ENCODE data around the gene E2F3. TPM values are rescaled to one million over a fixed set of nuclear protein-coding genes. Genes with fewer than 3 reads are reported as not detected.

E2F3 gene
- polyA plus RNA-seq, 3 donors = 7.5 to 14.6 (median 8.9) TPM

DNA sequence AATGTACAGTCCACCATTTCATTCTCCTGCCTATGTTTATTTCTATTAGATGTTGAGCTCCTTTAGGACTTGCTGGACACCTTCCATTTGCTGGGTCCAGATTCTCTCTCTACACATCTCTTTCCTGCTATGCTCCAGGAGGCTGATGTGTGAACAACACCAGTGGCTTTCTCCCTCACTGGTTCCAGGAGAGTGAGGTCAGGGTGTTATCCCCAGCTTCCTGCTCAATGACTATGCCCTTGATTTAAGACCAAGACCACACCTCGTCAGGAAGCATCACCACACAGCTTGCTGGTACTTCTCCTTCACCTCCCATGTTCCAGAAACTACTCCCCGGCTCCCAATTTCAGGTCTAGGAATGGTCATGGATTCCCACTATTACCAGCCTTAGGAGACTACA, 31.3 kb upstream of the E2F3 start:
- DNase-seq = no peak
- WGBS (ENCODE audit: insufficient coverage) = 94% methylated on average over 2 of the region's 2 CpGs
- Histone ChIP-seq H3K27ac (ENCODE audit: low read depth in 1 of 2, low read length in 2 of 2) (no peak overlapping the region), H3K4me3 (replicated peaks in 1 of 3; ENCODE audit: low read depth in 2 of 3, low read length in 3 of 3) (no peak overlapping the region), H3K36me3 (replicated peaks in 1 of 2; ENCODE audit: control insufficient read depth in 1 of 2, insufficient read depth in 2 of 2, low read length in 2 of 2) (no peaks in the 10 kb centered on the region), H3K4me2 (replicated peaks; ENCODE audit: extremely low read depth, low read length, poor library complexity, severe bottlenecking) (no peak overlapping the region), H3K27me3 (ENCODE audit: control insufficient read depth in 2 of 2, insufficient read depth in 2 of 2, low read length in 2 of 2) (no peaks in the 10 kb centered on the region), H2AFZ (ENCODE audit: insufficient read depth, low read depth, low read length, poor library complexity, severe bottlenecking) (no peak overlapping the region), H3K79me2 (ENCODE audit: insufficient read depth, low read length) (no peaks in the 10 kb centered on the region), H4K20me1 (ENCODE audit: insufficient read depth, low read length) (no peaks in the 10 kb centered on the region), H3K9ac (ENCODE audit: insufficient read depth, low read length, poor library complexity, severe bottlenecking) (no peak overlapping the region), H3K4me1 (ENCODE audit: control insufficient read depth in 1 of 2, insufficient read depth in 2 of 2, low read length in 2 of 2) (peaks cover 5 to 8% of the 10 kb centered on the region in 2 donors), H3K9me3 (replicated peaks in 1 of 2; ENCODE audit: control insufficient read depth in 1 of 2, insufficient read depth in 1 of 2, low read length in 2 of 2) (no peaks in the 10 kb centered on the region)
- Mint-ChIP-seq H3K36me3 (no peaks in the 10 kb centered on the region), H3K4me1 (peaks cover 8% of the 10 kb centered on the region), H3K27ac (no peak overlapping the region), H3K9me3 (peaks cover 0 to 6% (median 0%) of the 10 kb centered on the region in 7 donors), H3K27me3 (ENCODE audit: low read depth in 3 of 3) (peaks cover 0 to 6% (median 4%) of the 10 kb centered on the region in 3 donors), H3K4me3 (no peak overlapping the region)
- TF ChIP-seq, protein P1, sequence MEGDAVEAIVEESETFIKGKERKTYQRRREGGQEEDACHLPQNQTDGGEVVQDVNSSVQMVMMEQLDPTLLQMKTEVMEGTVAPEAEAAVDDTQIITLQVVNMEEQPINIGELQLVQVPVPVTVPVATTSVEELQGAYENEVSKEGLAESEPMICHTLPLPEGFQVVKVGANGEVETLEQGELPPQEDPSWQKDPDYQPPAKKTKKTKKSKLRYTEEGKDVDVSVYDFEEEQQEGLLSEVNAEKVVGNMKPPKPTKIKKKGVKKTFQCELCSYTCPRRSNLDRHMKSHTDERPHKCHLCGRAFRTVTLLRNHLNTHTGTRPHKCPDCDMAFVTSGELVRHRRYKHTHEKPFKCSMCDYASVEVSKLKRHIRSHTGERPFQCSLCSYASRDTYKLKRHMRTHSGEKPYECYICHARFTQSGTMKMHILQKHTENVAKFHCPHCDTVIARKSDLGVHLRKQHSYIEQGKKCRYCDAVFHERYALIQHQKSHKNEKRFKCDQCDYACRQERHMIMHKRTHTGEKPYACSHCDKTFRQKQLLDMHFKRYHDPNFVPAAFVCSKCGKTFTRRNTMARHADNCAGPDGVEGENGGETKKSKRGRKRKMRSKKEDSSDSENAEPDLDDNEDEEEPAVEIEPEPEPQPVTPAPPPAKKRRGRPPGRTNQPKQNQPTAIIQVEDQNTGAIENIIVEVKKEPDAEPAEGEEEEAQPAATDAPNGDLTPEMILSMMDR (IDR thresholded peaks at IDR 0.05) = no peak
- intact Hi-C loops (cut with micrococcal nuclease) = no loop called here

DNA sequence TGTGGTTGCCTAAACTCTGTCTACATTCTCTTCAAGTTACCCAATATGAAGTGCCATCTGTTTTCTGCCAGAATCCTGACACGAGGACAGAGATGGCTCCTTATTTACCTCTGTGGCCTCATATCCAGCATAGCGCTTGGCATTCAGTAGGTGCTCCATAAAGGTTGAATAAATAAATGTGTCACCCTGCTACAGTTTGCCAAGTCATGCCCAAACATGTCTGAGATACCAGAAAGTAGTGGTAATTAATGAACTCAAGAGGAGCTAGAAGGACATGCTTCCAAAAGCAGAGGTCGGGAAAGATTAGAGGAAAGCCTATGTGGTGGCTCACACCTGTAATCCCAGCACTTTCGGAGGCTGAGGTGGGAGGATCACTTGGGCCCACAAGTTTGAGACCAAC, 30.9 kb upstream of the E2F3 start:
- H3K79me2 ChIP-seq (ENCODE audit: insufficient read depth, low read length) = no peaks in the 10 kb centered on the region
- no peak overlapping the region for H3K4me3 ChIP-seq (replicated peaks in 1 of 3; ENCODE audit: low read depth in 2 of 3, low read length in 3 of 3)
- Mint-ChIP-seq H3K27ac (no peak overlapping the region), H3K27me3 (ENCODE audit: low read depth in 3 of 3) (peaks cover 0 to 6% (median 4%) of the 10 kb centered on the region in 3 donors), H3K4me1 (peaks cover 8% of the 10 kb centered on the region), H3K36me3 (no peaks in the 10 kb centered on the region), H3K9me3 (peaks cover 0 to 6% (median 0%) of the 10 kb centered on the region in 7 donors), H3K4me3 (no peak overlapping the region)
- H3K4me2 ChIP-seq (replicated peaks; ENCODE audit: extremely low read depth, low read length, poor library complexity, severe bottlenecking) = no peak overlapping the region
- WGBS (ENCODE audit: insufficient coverage) = 100% methylated on average over 4 of the region's 4 CpGs
- no peak for DNase-seq
- no peak overlapping the region for H3K27ac ChIP-seq (ENCODE audit: low read depth in 1 of 2, low read length in 2 of 2)
- no peaks in the 10 kb centered on the region for H3K36me3 ChIP-seq (replicated peaks in 1 of 2; ENCODE audit: control insufficient read depth in 1 of 2, insufficient read depth in 2 of 2, low read length in 2 of 2)
- no peaks in the 10 kb centered on the region for H3K27me3 ChIP-seq (ENCODE audit: control insufficient read depth in 2 of 2, insufficient read depth in 2 of 2, low read length in 2 of 2)
- no peaks in the 10 kb centered on the region for H4K20me1 ChIP-seq (ENCODE audit: insufficient read depth, low read length)
- H2AFZ ChIP-seq (ENCODE audit: insufficient read depth, low read depth, low read length, poor library complexity, severe bottlenecking) = no peak overlapping the region
- H3K9ac ChIP-seq (ENCODE audit: insufficient read depth, low read length, poor library complexity, severe bottlenecking) = no peak overlapping the region
- no peaks in the 10 kb centered on the region for H3K9me3 ChIP-seq (replicated peaks in 1 of 2; ENCODE audit: control insufficient read depth in 1 of 2, insufficient read depth in 1 of 2, low read length in 2 of 2)
- TF ChIP-seq, protein P1 (IDR thresholded peaks at IDR 0.05) = no peak
- intact Hi-C loops (cut with micrococcal nuclease) = no loop called here
- H3K4me1 ChIP-seq (ENCODE audit: control insufficient read depth in 1 of 2, insufficient read depth in 2 of 2, low read length in 2 of 2) = peaks cover 5 to 8% of the 10 kb centered on the region in 2 donors

Measured in CD14-positive monocyte (primary cell).